Measurements from ENCODE around the gene MIEN1. TPM values are rescaled to one million over a fixed set of nuclear protein-coding genes. Genes with fewer than 3 reads are reported as not detected.

MIEN1 gene
- total RNA-seq, 5 donors from 2014 or later (not counting 1 experiment from before 2014, with no cell fraction given) = 30.8 to 36.9 (median 32.1) TPM

DNA sequence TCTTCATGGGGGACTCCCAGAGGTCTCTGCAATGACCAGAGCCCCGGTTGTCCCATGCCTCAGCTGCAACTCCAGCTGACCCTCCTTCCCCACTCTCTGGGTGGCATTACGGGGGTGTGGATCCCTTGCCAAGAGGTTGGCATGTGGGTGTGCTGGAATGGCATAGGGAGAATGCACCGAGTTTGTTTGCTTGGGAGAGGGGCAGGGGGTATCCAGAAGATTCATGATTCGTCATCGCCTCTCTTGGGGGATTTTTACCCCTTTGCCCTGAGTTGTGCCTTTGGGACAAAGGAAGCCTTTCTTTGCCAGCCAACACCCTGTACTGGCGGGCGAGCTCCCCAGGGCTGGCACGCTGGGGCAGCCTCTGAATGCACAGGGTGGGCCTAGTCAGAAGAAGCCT lies 23.9 kb downstream of the MIEN1 start:
- H3K27me3 ChIP-seq (replicated peaks in 1 of 2; ENCODE audit: control insufficient read depth in 2 of 2, extremely low read depth in 1 of 2, insufficient read depth in 2 of 2, low read length in 1 of 2) = peaks cover 4 to 12% of the 10 kb centered on the region in 2 experiments
- H3K4me1 Mint-ChIP-seq = peaks cover 16 to 37% (median 25%) of the 10 kb centered on the region in 3 donors
- no peaks in the 10 kb centered on the region for H3K36me3 Mint-ChIP-seq
- peak overlapping the region in 1 of 3 donors; percentile 75 for H3K4me3 Mint-ChIP-seq
- peaks cover 0 to 2% of the 10 kb centered on the region in 2 donors for H3K36me3 ChIP-seq (ENCODE audit: control insufficient read depth in 2 of 2, extremely low read depth in 1 of 2, insufficient read depth in 1 of 2, low read length in 1 of 2)
- ATAC-seq (replicated peaks in 1 of 4) (no peak), DNase-seq (no peak)
- H3K27me3 Mint-ChIP-seq = peaks cover 4 to 12% of the 10 kb centered on the region in 2 donors
- CTCF ChIA-PET = no interaction called here
- no peaks in the 10 kb centered on the region for H3K9me3 Mint-ChIP-seq
- no peak overlapping the region for H3K4me3 ChIP-seq (ENCODE audit: control insufficient read depth in 1 of 2, extremely low read depth in 1 of 2, low read length in 1 of 2)
- POLR2A ChIA-PET = no interaction called here
- H3K4me1 ChIP-seq (ENCODE audit: control insufficient read depth in 1 of 2, extremely low read depth in 1 of 2, insufficient read depth in 2 of 2, low read length in 2 of 2) = peaks cover 9 to 46% of the 10 kb centered on the region in 2 experiments
- WGBS (ENCODE audit: insufficient coverage) = 96% methylated on average over 3 of the region's 8 CpGs
- H3K9me3 ChIP-seq = no peaks in the 10 kb centered on the region
- no peak overlapping the region for H3K27ac ChIP-seq (ENCODE audit: low read length)
- H3K27ac Mint-ChIP-seq = no peak overlapping the region

DNA sequence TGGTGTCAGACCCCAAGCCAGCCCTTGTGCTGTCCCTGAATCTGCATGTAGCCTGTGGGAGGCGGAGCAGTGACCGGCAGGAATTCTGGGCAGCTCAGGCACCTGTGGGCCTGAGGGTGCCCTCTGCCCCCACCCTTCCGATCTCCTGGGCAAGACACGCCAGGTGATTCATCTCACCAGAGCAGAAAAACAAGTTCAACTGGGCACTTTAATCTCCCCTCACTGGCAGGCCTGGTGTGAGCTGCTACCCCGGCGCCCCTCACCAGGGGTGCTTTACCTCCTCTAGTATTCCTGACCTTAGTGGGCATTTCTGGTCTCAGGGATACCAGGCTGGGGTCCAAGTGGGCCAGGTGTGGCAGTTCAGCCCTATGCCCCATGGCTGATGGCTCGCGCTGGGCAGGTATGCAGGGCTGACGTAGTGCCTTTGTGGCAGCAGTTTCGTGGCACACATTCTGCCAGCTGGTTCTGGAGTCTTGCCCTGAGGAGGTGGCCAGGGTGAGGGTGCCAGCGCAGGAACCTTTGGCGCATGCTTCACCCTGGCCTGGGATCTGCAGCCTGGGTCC lies 24.5 kb downstream of the MIEN1 start:
- Mint-ChIP-seq H3K9me3 (no peaks in the 10 kb centered on the region), H3K36me3 (no peaks in the 10 kb centered on the region), H3K27ac (no peak overlapping the region), H3K4me3 (no peak overlapping the region), H3K4me1 (peaks cover 18 to 42% (median 25%) of the 10 kb centered on the region in 3 donors), H3K27me3 (peaks cover 9 to 17% of the 10 kb centered on the region in 2 donors)
- H3K27ac ChIP-seq (ENCODE audit: low read length) = no peak overlapping the region
- H3K4me3 ChIP-seq (ENCODE audit: control insufficient read depth in 1 of 2, extremely low read depth in 1 of 2, low read length in 1 of 2) = no peak overlapping the region
- DNase-seq (no peak), ATAC-seq (replicated peaks in 1 of 4) (no peak)
- WGBS (ENCODE audit: insufficient coverage) = 93% methylated on average over 12 of the region's 12 CpGs
- POLR2A ChIA-PET = no interaction called here
- CTCF ChIA-PET = no interaction called here
- no peaks in the 10 kb centered on the region for H3K9me3 ChIP-seq
- peaks cover 4 to 18% of the 10 kb centered on the region in 2 experiments for H3K27me3 ChIP-seq (replicated peaks in 1 of 2; ENCODE audit: control insufficient read depth in 2 of 2, extremely low read depth in 1 of 2, insufficient read depth in 2 of 2, low read length in 1 of 2)
- H3K4me1 ChIP-seq (ENCODE audit: control insufficient read depth in 1 of 2, extremely low read depth in 1 of 2, insufficient read depth in 2 of 2, low read length in 2 of 2) = peaks cover 9 to 46% of the 10 kb centered on the region in 2 experiments
- peaks cover 0 to 2% of the 10 kb centered on the region in 2 donors for H3K36me3 ChIP-seq (ENCODE audit: control insufficient read depth in 2 of 2, extremely low read depth in 1 of 2, insufficient read depth in 1 of 2, low read length in 1 of 2)

DNA sequence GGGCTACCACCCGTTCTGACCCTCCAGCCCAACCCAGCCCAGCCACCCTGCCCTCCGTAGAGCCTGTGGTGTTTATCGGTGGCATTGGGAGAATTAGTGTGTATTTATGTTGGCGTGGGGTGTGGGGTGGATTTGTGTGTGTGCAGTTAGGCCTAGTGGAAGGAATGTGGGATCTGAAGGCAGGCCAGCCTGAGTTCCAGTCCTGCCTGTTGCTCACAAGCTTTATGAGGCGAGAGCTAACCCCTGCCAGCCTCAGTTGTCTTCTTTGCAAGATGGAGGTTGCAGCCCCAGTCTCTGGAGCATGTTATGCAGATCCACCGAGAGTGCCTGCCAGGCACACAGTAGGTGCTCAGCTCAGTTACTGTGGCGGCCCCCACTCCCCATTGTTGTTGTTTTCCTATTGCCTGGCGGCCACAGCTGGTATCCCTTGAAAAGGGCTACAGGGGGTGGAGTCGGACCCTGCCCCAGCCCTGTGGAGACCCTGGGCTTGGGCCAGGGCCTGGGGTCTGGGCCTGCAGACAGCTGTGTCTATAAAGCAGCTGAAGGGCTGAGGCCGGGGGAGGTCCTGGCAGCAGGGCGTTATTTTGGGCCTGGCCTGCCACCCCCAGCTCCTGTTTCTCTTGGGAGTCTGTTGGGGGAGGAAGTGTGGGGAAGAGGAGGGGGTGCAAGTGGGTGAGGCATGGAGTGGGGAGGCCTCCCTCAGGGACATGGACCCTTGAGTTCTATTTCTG lies 25.3 kb downstream of the MIEN1 start:
- peaks cover 4 to 26% of the 10 kb centered on the region in 2 experiments for H3K27me3 ChIP-seq (replicated peaks in 1 of 2; ENCODE audit: control insufficient read depth in 2 of 2, extremely low read depth in 1 of 2, insufficient read depth in 2 of 2, low read length in 1 of 2)
- peaks cover 0 to 2% of the 10 kb centered on the region in 2 donors for H3K36me3 ChIP-seq (ENCODE audit: control insufficient read depth in 2 of 2, extremely low read depth in 1 of 2, insufficient read depth in 1 of 2, low read length in 1 of 2)
- no peak for DNase-seq
- H3K4me3 Mint-ChIP-seq = no peak overlapping the region
- H3K36me3 Mint-ChIP-seq = no peaks in the 10 kb centered on the region
- CTCF ChIA-PET = no interaction called here
- peaks cover 9 to 50% of the 10 kb centered on the region in 2 experiments for H3K4me1 ChIP-seq (ENCODE audit: control insufficient read depth in 1 of 2, extremely low read depth in 1 of 2, insufficient read depth in 2 of 2, low read length in 2 of 2)
- H3K4me1 Mint-ChIP-seq = peaks cover 19 to 43% (median 25%) of the 10 kb centered on the region in 3 donors
- 90% methylated on average over 8 of the region's 11 CpGs for WGBS (ENCODE audit: insufficient coverage)
- H3K9me3 Mint-ChIP-seq = no peaks in the 10 kb centered on the region
- H3K9me3 ChIP-seq = no peaks in the 10 kb centered on the region
- no peak overlapping the region for H3K27ac Mint-ChIP-seq
- POLR2A ChIA-PET = interaction anchor here in 1 of 2 donors (0.7 kb wide), 1 partner anchor 74 kb away, joined by 3 read pairs; no protein-coding TSS in a partner anchor
- H3K4me3 ChIP-seq (ENCODE audit: control insufficient read depth in 1 of 2, extremely low read depth in 1 of 2, low read length in 1 of 2) = no peak overlapping the region
- no peak for ATAC-seq (replicated peaks in 1 of 4)
- peaks cover 10 to 21% of the 10 kb centered on the region in 2 donors for H3K27me3 Mint-ChIP-seq
- H3K27ac ChIP-seq (ENCODE audit: low read length) = no peak overlapping the region

DNA sequence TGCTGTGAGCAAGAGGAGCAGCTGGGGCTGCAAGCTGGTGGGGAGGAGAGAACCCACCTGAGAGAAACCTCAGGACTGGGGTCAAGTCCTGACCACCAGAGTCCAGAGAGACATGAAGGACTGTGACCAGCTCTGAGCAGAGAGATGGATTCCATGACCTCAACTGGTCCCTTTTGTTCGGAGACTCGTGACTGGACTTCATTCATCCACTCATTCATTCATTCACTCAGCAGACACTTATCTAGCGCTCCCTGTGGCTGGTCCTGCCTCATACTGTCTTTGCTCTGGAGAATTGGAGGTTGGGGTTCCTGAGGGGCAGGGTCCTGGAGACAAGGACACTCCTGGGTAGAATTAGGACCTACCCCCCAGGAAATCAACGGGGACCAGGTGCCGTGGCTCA lies 26.4 kb downstream of the MIEN1 start:
- Mint-ChIP-seq H3K4me1 (peaks cover 21 to 42% (median 24%) of the 10 kb centered on the region in 3 donors), H3K27me3 (peaks cover 21 to 31% of the 10 kb centered on the region in 2 donors), H3K36me3 (no peaks in the 10 kb centered on the region), H3K4me3 (no peak overlapping the region), H3K9me3 (no peaks in the 10 kb centered on the region), H3K27ac (no peak overlapping the region)
- 80% methylated on average over 2 of the region's 5 CpGs for WGBS (ENCODE audit: insufficient coverage)
- H3K4me1 ChIP-seq (ENCODE audit: control insufficient read depth in 1 of 2, extremely low read depth in 1 of 2, insufficient read depth in 2 of 2, low read length in 2 of 2) = peaks cover 9 to 40% of the 10 kb centered on the region in 2 experiments
- ChIA-PET CTCF (no interaction called here), POLR2A (interaction anchor here in 1 of 2 donors (0.6 kb wide), 1 partner anchor 11 kb away, joined by 3 read pairs; no protein-coding TSS in a partner anchor)
- H3K9me3 ChIP-seq = no peaks in the 10 kb centered on the region
- peaks cover 0 to 2% of the 10 kb centered on the region in 2 donors for H3K36me3 ChIP-seq (ENCODE audit: control insufficient read depth in 2 of 2, extremely low read depth in 1 of 2, insufficient read depth in 1 of 2, low read length in 1 of 2)
- H3K27ac ChIP-seq (ENCODE audit: low read length) = no peak overlapping the region
- DNase-seq (no peak), ATAC-seq (replicated peaks in 1 of 4) (no peak)
- no peak overlapping the region for H3K4me3 ChIP-seq (ENCODE audit: control insufficient read depth in 1 of 2, extremely low read depth in 1 of 2, low read length in 1 of 2)
- peaks cover 4 to 36% of the 10 kb centered on the region in 2 experiments for H3K27me3 ChIP-seq (replicated peaks in 1 of 2; ENCODE audit: control insufficient read depth in 2 of 2, extremely low read depth in 1 of 2, insufficient read depth in 2 of 2, low read length in 1 of 2)

DNA sequence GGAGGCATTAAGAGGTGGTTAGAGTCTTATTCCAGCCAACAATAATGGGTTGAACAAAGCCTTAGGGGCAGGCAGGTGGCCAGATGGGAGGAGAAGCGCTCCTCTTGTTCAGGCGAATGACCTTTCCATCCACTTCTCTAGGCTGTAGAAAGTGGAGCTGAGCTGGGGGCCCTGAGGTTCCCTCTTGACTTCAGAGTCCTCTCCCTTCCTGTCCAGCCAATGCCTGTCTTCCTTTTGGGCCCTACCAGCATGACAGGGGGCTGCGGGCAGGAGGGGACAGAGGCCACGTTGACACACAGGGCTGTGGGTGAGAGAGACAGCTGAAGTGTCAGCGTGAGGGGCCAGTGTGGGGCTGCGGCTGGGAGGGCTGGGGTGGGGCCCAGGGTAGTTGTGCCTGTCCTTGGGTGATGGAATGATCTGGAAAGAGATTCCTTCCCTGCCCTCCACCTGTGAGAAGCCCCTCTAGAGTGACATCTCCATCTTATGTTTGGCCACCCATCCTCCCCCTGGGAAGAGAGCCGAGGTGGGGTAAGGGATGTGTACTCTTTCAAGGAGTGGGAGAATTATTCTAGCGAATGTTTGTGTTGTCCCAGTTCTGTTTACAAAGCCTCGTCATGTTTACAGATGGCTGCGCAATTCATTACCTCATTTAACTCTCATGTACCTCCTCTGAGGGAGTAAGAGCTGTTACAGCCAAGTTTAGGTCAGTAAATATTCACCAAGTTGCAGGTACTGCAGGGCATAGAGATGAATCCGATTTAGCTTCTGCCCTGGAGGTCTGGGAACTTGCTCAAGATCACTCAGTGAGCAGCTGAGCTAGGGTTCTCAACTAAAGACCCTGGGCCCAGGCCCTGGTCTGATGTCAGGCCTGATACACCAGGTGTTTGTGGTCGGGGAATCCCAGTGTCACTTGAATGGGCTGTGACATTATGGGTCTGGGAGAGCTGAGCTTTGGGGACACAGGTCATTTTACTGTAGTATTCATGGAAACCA lies 27.1 kb downstream of the MIEN1 start:
- ChIA-PET CTCF (no interaction called here), POLR2A (interaction anchor here in 1 of 2 donors (0.6 kb wide), 1 partner anchor 11 kb away, joined by 3 read pairs; no protein-coding TSS in a partner anchor)
- H3K4me1 Mint-ChIP-seq = peaks cover 21 to 37% (median 24%) of the 10 kb centered on the region in 3 donors
- no peak overlapping the region for H3K27ac Mint-ChIP-seq
- H3K36me3 Mint-ChIP-seq = no peaks in the 10 kb centered on the region
- H3K9me3 Mint-ChIP-seq = no peaks in the 10 kb centered on the region
- H3K27me3 Mint-ChIP-seq = peaks cover 23 to 36% of the 10 kb centered on the region in 2 donors
- Histone ChIP-seq H3K4me1 (ENCODE audit: control insufficient read depth in 1 of 2, extremely low read depth in 1 of 2, insufficient read depth in 2 of 2, low read length in 2 of 2) (peaks cover 9 to 33% of the 10 kb centered on the region in 2 experiments), H3K9me3 (no peaks in the 10 kb centered on the region), H3K27ac (ENCODE audit: low read length) (no peak overlapping the region), H3K4me3 (ENCODE audit: control insufficient read depth in 1 of 2, extremely low read depth in 1 of 2, low read length in 1 of 2) (no peak overlapping the region), H3K27me3 (replicated peaks in 1 of 2; ENCODE audit: control insufficient read depth in 2 of 2, extremely low read depth in 1 of 2, insufficient read depth in 2 of 2, low read length in 1 of 2) (peaks cover 4 to 39% of the 10 kb centered on the region in 2 experiments), H3K36me3 (ENCODE audit: control insufficient read depth in 2 of 2, extremely low read depth in 1 of 2, insufficient read depth in 1 of 2, low read length in 1 of 2) (peaks cover 0 to 2% of the 10 kb centered on the region in 2 donors)
- H3K4me3 Mint-ChIP-seq = no peak overlapping the region
- no peak for ATAC-seq (replicated peaks in 1 of 4)
- no peak for DNase-seq
- WGBS (ENCODE audit: insufficient coverage) = 71% methylated on average over 2 of the region's 12 CpGs
